T-cell (primary cell): ENCODE measurements around the gene UBL4B. TPM values are rescaled to one million over a fixed set of nuclear protein-coding genes. Genes with fewer than 3 reads are reported as not detected.

Source experiments
- ATAC-seq, 4 experiments: fragments of 200-7000 bp in 3 of 4; fragments of 150-1000 bp in 1 of 4; cut with Tn5 transposase; replicated peaks in 1 of 4; 1 replicate in 3 of 4; 2 replicates in 1 of 4; pipeline ENCODE4 v1.10.0; 2021; ENCODE audit warnings: moderate library complexity in 3 of 4, mild to moderate bottlenecking in 2 of 4, moderate number of reproducible peaks in 1 of 4
- CTCF ChIA-PET, 2 donors: fragments of 300-600 bp; sonication (Branson Sonifier 250); formaldehyde crosslinking; loops; one replicate each; lab custom pipeline; 2022; ENCODE audit warnings: antibody characterized with exemption in 2 of 2; lab: Charles Lee
- POLR2A ChIA-PET, 2 donors: fragments of 300-600 bp; sonication (Branson Sonifier 250); formaldehyde crosslinking; loops; one replicate each; lab custom pipeline; 2022; ENCODE audit warnings: antibody characterized with exemption in 2 of 2; lab: Charles Lee
- DNase-seq, 35 experiments: peaks; one replicate each; pipeline versions ENCODE4 v3.0.0 to v3.0.0-alpha.2; 2013 to 2023
- H3K27ac ChIP-seq: one replicate; pipeline ENCODE4 v1.5.1; 2013; ENCODE audit warnings: low read length
- H3K27me3 ChIP-seq, 2 experiments: replicated peaks in 1 of 2; 1 replicate in 1 of 2; 2 replicates in 1 of 2; pipeline versions ENCODE4 v1.6.1 to v1.7.0; 2013; ENCODE audit warnings: low read length in 1 of 2, mixed read lengths in 1 of 2; ENCODE audit not compliant: control insufficient read depth in 2 of 2, insufficient read depth in 2 of 2; ENCODE audit errors: extremely low read depth in 1 of 2
- H3K36me3 ChIP-seq, 2 donors: 1 replicate in 1 of 2; 2 replicates in 1 of 2; pipeline versions ENCODE4 v1.6.1 to v1.7.0; 2013; ENCODE audit warnings: low read length in 1 of 2; ENCODE audit not compliant: control insufficient read depth in 2 of 2, insufficient read depth in 1 of 2; ENCODE audit errors: extremely low read depth in 1 of 2
- H3K4me1 ChIP-seq, 2 experiments: 1 replicate in 1 of 2; 2 replicates in 1 of 2; pipeline versions ENCODE4 v1.6.1 to v1.7.0; 2013; ENCODE audit warnings: low read length in 2 of 2, mixed read lengths in 1 of 2; ENCODE audit not compliant: insufficient read depth in 2 of 2, control insufficient read depth in 1 of 2; ENCODE audit errors: extremely low read depth in 1 of 2
- H3K4me3 ChIP-seq, 2 donors: 1 replicate in 1 of 2; 2 replicates in 1 of 2; pipeline versions ENCODE4 v1.5.1 to v1.7.0; 2013; ENCODE audit warnings: mild to moderate bottlenecking in 2 of 2, low read length in 1 of 2, moderate library complexity in 1 of 2; ENCODE audit not compliant: control insufficient read depth in 1 of 2; ENCODE audit errors: extremely low read depth in 1 of 2
- H3K9me3 ChIP-seq: 2 replicates; pipeline ENCODE4 v1.7.0; 2013
- H3K27ac Mint-ChIP-seq, 2 donors: one replicate each; pipeline ENCODE4 v1.8.0; 2020 to 2021; ENCODE audit warnings: mild to moderate bottlenecking in 2 of 2, mixed read lengths in 2 of 2
- H3K27me3 Mint-ChIP-seq, 2 donors: one replicate each; pipeline ENCODE4 v1.8.0; 2021 to 2022; ENCODE audit warnings: mixed read lengths in 2 of 2
- H3K36me3 Mint-ChIP-seq: one replicate; pipeline ENCODE4 v1.8.0; 2021; ENCODE audit warnings: mixed read lengths
- H3K4me1 Mint-ChIP-seq, 3 donors: one replicate each; pipeline ENCODE4 v1.8.0; 2020 to 2022; ENCODE audit warnings: mixed read lengths in 3 of 3, mild to moderate bottlenecking in 1 of 3
- H3K4me3 Mint-ChIP-seq, 3 donors: one replicate each; pipeline ENCODE4 v1.8.0; 2020 to 2022; ENCODE audit warnings: mild to moderate bottlenecking in 3 of 3, mixed read lengths in 3 of 3, moderate library complexity in 3 of 3
- H3K9me3 Mint-ChIP-seq, 3 donors: one replicate each; pipeline ENCODE4 v1.8.0; 2020 to 2022; ENCODE audit warnings: mixed read lengths in 3 of 3
- WGBS: methylation state at CpG from one replicate; pipeline ENCODE4 v1.1.5; 2013; ENCODE audit warnings: missing lambda C conversion rate; ENCODE audit not compliant: insufficient coverage; 5-methylcytosine and 5-hydroxymethylcytosine counted together
- total RNA-seq, 35 experiments: library from RNA in 6 of 35; stranded (reverse) in 6 of 35; fragments of 120-200 nt in 1 of 35; gene quantifications; one replicate each; pipeline versions ENCODE4 v1.2.1 to v1.2.4 and lab custom pipeline; 2013 to 2026

Gene UBL4B
- total RNA-seq, 5 donors from 2014 or later (not counting 1 experiment from before 2014, with no cell fraction given): not detected

DNA sequence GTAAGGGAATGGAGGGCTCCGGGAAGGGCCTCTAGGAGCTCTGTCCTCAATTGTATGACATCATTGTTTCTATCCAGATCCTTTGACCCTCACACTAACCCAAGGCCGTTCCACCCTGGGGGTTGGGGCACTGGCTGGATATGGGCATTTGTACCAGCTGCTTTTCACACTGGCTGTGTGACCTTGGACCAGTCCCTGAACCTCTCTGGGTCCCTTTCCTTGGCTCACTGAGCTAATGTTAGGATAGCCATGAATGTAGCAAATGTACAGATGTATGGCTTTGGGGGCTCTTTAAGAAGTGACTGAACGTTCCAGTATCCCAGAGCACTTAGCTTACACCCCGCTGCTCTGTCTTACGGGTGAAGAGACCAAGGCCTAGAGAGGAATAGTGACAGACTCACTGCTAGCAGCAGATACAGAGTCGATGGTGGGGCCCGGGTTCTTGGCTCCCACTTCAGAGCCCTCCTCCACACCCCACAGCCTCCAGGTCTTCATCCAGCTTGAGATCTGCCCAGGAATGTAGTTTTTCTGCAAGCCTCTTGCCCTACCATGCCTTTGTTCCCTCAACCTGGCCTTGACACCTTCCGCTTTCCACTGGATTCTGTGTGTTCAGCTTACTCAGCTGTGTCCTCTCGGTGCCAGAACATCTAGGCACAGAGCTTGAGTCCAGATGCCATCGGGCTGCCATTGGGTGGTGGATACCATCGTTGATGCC, 14.6 kb upstream of the UBL4B start:
- Mint-ChIP-seq H3K4me1 (peaks cover 0 to 4% (median 0%) of the 10 kb centered on the region in 3 donors), H3K27ac (no peak overlapping the region), H3K27me3 (peaks cover 17 to 20% of the 10 kb centered on the region in 2 donors), H3K36me3 (no peaks in the 10 kb centered on the region), H3K9me3 (no peaks in the 10 kb centered on the region), H3K4me3 (no peak overlapping the region)
- H3K36me3 ChIP-seq: no peaks in the 10 kb centered on the region
- H3K4me1 ChIP-seq: no peaks in the 10 kb centered on the region
- peaks cover 0 to 40% of the 10 kb centered on the region in 2 experiments for H3K27me3 ChIP-seq
- 91% methylated on average over 9 of the region's 11 CpGs for WGBS
- CTCF ChIA-PET: interaction anchor here in 1 of 2 donors (0.9 kb wide), 1 partner anchor 10 kb away, joined by 3 read pairs; no protein-coding TSS in a partner anchor
- POLR2A ChIA-PET: no interaction called here
- H3K27ac ChIP-seq: no peak overlapping the region
- H3K4me3 ChIP-seq: no peak overlapping the region
- H3K9me3 ChIP-seq: no peaks in the 10 kb centered on the region
- DNase-seq (no peak), ATAC-seq (no peak)

DNA sequence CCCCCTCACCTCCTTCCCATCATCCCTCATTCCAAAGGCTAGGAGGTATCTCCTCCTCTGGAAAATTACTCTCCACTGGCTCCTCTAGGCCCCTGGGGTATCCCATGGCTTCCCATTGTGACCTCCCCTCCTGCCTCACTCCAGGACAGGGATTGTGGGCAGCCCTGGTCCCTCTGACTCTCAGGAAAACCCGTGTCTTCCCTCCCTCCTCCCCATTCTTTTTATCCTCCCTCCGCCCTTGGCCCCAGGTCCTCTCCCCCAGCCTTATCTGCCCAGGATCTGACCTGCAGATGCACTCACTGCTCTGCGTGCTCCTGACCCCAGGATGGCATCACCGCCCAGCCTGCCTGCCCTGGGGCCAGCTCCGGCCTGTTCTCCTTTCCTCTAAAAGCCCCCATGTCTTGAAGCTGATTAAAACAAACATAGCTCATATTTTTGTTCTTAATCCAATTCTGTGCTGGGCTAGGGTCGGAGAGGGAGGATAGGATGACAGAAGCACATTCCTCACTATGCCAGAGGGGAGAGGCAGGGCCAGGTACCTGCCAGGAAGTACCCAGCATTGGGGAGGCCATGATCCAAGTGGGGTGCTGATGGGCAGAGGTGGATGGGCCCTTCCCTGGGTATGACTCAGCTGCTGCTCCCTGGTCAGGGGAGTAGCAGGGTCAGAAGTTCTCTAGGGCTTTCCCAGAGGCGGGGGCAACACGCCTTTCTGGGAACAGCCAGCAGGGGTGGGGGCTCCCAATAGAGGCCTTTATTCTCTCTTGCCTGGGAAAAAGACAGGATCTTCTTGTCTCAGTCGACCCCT, 13.8 kb upstream of the UBL4B start:
- H3K27ac ChIP-seq: no peak overlapping the region

DNA sequence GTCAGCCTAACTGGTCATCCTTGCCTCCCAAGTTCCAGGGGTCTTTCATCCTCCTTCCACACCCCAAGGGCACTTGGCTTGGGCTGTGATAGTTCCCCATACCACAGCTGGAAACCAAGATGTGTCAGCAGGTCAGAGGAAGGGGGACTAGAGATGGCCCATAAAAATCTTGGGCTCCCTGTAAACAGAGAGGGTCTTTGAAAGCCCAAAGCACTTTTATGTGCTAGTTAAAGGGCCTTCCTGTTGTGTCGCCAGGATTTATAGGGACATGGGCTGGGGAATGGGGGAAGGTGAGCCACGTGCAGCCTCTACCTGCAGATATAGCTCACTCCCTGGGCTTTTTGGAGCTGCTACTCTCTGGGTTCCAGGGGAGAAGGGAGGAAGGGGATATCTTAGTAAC, 11.9 kb upstream of the UBL4B start:
- H3K27ac ChIP-seq: no peak overlapping the region
- ATAC-seq: no peak
- no peak for DNase-seq
- Mint-ChIP-seq H3K27me3 (peaks cover 14 to 17% of the 10 kb centered on the region in 2 donors), H3K4me1 (peaks cover 0 to 4% (median 0%) of the 10 kb centered on the region in 3 donors), H3K9me3 (no peaks in the 10 kb centered on the region), H3K4me3 (no peak overlapping the region), H3K27ac (no peak overlapping the region), H3K36me3 (no peaks in the 10 kb centered on the region)
- WGBS: 82% methylated on average over 2 of the region's 2 CpGs
- no peak overlapping the region for H3K4me3 ChIP-seq
- peaks cover 0 to 29% of the 10 kb centered on the region in 2 experiments for H3K27me3 ChIP-seq
- H3K9me3 ChIP-seq: no peaks in the 10 kb centered on the region
- no peaks in the 10 kb centered on the region for H3K36me3 ChIP-seq
- POLR2A ChIA-PET: no interaction called here
- H3K4me1 ChIP-seq: no peaks in the 10 kb centered on the region
- CTCF ChIA-PET: interaction anchor here in 1 of 2 donors (1.6 kb wide), 1 partner anchor 46 kb away, joined by 3 read pairs; no protein-coding TSS in a partner anchor

More for the DNA sequence above, 13.8 kb upstream of the UBL4B start:
- peaks cover 17 to 20% of the 10 kb centered on the region in 2 donors for H3K27me3 Mint-ChIP-seq
- no peak overlapping the region for H3K4me3 ChIP-seq
- ATAC-seq (no peak), DNase-seq (no peak)
- no peaks in the 10 kb centered on the region for H3K36me3 ChIP-seq
- H3K36me3 Mint-ChIP-seq: no peaks in the 10 kb centered on the region
- H3K4me1 ChIP-seq: no peaks in the 10 kb centered on the region
- no peaks in the 10 kb centered on the region for H3K9me3 Mint-ChIP-seq
- POLR2A ChIA-PET: no interaction called here
- H3K9me3 ChIP-seq: no peaks in the 10 kb centered on the region
- no peak overlapping the region for H3K4me3 Mint-ChIP-seq
- CTCF ChIA-PET: no interaction called here
- 83% methylated on average over 6 of the region's 9 CpGs for WGBS
- H3K4me1 Mint-ChIP-seq: peaks cover 0 to 4% (median 0%) of the 10 kb centered on the region in 3 donors
- H3K27ac Mint-ChIP-seq: no peak overlapping the region
- H3K27me3 ChIP-seq: peaks cover 0 to 40% of the 10 kb centered on the region in 2 experiments

DNA sequence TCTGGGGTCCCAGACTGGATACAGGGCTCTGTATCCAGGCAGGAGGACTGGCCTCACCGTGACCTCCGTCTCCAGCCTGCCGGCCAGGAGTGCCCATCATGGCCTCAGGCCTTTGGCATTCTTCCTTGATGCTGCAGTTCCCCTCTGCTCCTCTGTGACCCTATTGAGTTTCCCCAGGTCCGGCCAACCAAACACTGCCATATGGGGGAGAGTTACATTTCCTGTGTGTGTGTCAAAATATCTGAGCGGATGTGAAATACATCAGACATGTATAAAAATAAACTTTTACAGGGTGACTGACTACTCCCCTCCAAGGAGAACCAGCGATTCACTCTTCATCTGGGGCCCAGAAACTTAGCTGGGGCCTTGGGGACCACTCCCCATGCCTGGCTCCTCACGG, 10.2 kb upstream of the UBL4B start:
- Histone ChIP-seq H3K27me3 (peaks cover 0 to 36% of the 10 kb centered on the region in 2 experiments), H3K36me3 (no peaks in the 10 kb centered on the region), H3K4me3 (no peak overlapping the region), H3K9me3 (no peaks in the 10 kb centered on the region), H3K27ac (no peak overlapping the region), H3K4me1 (peaks cover 0 to 3% of the 10 kb centered on the region in 2 experiments)
- no peak for DNase-seq
- no peaks in the 10 kb centered on the region for H3K36me3 Mint-ChIP-seq
- CTCF ChIA-PET: interaction anchor here (0.6 to 0.9 kb wide), 2 partner anchors 10 to 28 kb away, joined by 3 to 5 read pairs; no protein-coding TSS in a partner anchor
- no peak overlapping the region for H3K27ac Mint-ChIP-seq
- no peak overlapping the region for H3K4me3 Mint-ChIP-seq
- POLR2A ChIA-PET: interaction anchor here in 1 of 2 donors (0.8 kb wide), 1 partner anchor 14 kb away, joined by 3 read pairs; no protein-coding TSS in a partner anchor
- H3K9me3 Mint-ChIP-seq: no peaks in the 10 kb centered on the region
- ATAC-seq: no peak
- peaks cover 0 to 6% (median 0%) of the 10 kb centered on the region in 3 donors for H3K4me1 Mint-ChIP-seq
- WGBS: 70% methylated on average over 4 of the region's 7 CpGs
- peaks cover 5 to 9% of the 10 kb centered on the region in 2 donors for H3K27me3 Mint-ChIP-seq

DNA sequence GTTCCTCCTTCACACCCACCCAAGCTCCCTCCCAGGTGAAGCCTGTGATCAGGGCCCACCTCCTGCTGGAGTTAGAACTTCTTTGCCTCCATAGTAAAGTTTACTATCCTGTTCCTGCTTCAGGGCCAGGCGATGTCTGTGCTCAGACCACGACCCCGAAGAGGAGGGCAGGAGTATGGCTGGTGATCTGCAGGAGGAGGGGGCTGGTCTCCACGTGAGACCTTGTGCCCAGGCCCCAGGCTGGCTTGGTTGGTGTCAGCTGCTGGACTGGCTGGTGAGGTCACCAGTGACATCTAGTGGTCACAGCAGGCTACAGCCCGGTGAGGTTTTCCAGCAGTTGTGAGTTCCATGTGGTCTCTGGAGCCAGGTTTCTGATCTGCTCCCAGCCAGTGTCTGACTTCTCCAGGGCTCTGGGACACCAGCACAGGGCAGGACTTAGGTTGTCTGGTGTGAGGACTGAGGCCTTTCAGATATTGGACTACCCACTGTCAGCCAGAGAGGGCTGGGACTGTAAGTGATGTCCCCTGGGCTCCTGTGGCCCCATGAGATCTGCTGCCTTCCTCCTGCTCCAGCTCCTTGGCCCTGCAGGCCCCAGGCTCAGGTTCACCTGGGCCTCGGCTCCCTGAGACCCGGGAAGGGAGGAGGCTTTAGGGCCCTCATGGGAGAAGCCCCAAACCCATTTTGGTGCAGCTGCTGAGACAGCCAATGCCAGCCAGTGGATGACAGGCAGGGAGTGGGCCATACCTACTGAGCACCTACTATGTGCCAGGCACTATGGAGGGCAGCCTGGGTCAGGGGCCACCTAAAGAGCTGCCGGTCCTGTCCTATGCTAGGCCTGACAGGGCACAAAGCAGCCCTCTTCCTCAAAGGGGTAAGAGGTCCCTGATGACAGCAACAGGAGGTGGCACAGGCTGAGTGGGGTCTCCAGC, 6.0 kb upstream of the UBL4B start:
- peaks cover 5 to 16% of the 10 kb centered on the region in 2 donors for H3K27me3 Mint-ChIP-seq

More for the DNA sequence above, 6.0 kb upstream of the UBL4B start:
- H3K9me3 Mint-ChIP-seq: no peaks in the 10 kb centered on the region
- no peak overlapping the region for H3K27ac ChIP-seq
- peaks cover 0 to 37% of the 10 kb centered on the region in 2 experiments for H3K27me3 ChIP-seq
- POLR2A ChIA-PET: no interaction called here
- peak in 33 of 35 experiments; percentile 18 to 73 (median 41) for DNase-seq
- H3K4me3 ChIP-seq: no peak overlapping the region
- CTCF ChIA-PET: interaction anchor here (0.7 to 1.4 kb wide), 6 partner anchors 10 to 76 kb away, joined by 3 to 6 read pairs (median 3); no protein-coding TSS in a partner anchor
- no peaks in the 10 kb centered on the region for H3K36me3 Mint-ChIP-seq
- H3K4me1 ChIP-seq: peaks cover 0 to 3% of the 10 kb centered on the region in 2 experiments
- no peak overlapping the region for H3K4me3 Mint-ChIP-seq
- H3K27ac Mint-ChIP-seq: no peak overlapping the region
- H3K9me3 ChIP-seq: no peaks in the 10 kb centered on the region
- WGBS: 23% methylated on average over 8 of the region's 8 CpGs
- ATAC-seq: peak; percentile 77 to 85 (median 82)
- no peaks in the 10 kb centered on the region for H3K36me3 ChIP-seq
- H3K4me1 Mint-ChIP-seq: peaks cover 0 to 6% (median 0%) of the 10 kb centered on the region in 3 donors
